HG03571 (cell line): ENCODE results near the gene DHRS1.
"Not testable (repeated sequence)": the region's sequence is repeated elsewhere in the genome, so short reads cannot be mapped to it uniquely, and the experiment has no call there.

Experiments used
- ATAC-seq: cut with Tn5 transposase; IDR thresholded peaks from one replicate; pipeline ENCODE4 v1.9.1; 2021; ENCODE audit not compliant: unreplicated experiment

The DHRS1 gene

DNA sequence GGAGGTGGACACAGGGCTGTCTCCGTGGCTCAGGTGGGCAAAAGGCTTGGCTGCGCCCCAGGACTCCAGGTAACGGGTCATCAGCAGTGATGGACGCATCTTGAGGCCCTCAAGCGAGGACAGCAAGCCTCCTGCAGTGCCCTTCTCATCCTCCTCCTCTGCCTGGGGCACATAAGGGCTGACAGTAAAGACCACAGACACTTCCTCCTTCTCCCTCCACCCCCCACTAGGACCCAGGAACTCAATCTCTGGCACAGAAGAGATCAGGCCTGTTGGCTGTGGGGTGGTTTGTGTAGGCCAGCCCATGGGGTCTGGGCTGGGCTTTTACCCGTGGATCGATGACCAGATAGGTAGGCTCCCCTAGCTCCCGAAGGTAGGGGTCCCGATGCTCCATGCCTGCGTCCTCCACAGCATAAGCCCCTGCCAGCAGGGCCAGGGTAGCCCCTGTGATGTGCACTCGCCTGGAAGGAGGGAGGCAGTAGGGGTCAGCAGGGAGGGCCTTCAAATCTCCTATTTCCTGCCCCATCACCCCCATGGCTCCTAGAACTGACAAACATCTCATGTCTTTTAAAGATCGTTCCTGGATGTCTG is 29.6 kb upstream of the DHRS1 start:
- no peak for ATAC-seq

DNA sequence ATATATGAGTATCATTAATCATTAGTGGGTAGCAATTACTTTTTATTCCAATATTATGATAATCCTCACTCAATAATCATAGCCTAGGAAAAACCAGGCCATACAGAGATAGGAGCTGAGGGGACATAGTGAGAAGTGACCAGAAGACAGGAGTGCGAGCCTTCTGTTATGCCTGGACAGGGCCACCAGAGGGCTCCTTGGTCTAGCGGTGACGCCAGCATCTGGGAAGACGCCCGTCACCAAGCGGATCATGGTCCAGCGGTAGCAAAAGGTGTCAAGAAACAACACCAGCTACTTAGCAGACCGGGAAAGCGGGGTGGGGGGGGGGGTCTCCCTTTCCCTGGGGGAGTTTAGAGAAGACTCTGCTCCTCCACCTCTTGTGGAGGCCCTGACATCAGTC is 28.3 kb upstream of the DHRS1 start:
- ATAC-seq: not testable (repeated sequence)

DNA sequence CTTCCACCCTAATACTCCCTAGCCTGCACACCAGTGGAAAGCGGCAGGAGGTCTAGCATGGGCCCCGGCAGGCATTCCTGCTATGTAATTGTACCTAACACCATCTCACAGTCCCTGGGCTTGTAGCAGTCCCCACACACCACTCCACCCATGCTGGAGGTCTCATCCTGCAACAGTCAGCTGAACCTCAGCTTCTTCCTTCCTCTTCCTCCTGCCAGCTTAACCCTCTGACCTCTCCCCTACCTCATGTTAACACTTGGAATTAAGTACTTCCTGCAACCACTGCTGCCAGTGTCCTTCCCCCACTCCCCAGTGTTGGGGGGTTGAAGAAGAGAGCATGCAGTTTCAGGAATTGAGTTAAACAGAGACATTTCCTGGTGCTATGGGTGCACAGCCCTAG is 27.7 kb upstream of the DHRS1 start:
- no peak for ATAC-seq

DNA sequence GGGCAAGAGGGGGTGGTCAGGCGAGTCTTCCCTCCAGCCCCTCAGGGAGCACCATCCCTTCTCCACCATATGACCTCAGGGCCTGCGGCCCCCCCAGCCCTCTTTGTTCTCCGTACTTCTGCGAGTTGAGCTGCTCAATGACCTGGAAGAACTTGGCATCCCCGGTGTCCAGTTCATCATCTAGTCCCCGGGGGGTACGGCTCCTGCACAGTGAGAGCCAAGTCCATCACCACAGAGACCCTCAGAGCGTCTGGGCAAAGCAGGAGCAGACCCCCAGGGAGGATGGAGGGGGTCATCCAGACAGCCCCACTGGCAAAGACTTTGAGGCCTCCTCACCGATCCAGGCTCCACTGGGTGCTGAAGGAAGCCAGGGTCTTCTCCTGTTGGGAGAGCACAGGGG is 26.4 kb upstream of the DHRS1 start:
- no peak for ATAC-seq

DNA sequence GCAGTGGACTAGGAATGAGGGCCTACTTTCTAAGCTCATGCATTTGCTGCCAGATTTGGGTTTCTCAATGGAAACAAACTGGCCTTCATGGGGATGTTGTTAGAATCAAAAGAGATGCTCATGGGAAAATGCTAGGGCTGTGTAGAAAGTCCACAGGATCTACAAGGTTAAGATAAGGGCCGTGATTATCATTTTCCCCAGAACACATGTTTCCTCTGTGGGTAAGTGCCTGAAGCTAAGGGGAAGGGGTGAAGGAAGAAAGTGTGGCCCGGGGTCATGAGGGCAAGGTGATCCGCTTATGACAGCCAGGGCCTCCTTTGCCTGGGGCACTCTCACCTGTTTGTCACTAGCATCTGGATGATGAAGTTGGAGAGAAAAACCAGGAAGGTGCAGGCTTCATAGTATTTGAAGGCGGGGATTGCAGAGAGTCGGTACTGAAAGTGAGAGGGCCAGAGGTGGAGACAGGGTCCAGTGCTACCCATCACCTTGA is 25.5 kb upstream of the DHRS1 start:
- ATAC-seq: no peak

DNA sequence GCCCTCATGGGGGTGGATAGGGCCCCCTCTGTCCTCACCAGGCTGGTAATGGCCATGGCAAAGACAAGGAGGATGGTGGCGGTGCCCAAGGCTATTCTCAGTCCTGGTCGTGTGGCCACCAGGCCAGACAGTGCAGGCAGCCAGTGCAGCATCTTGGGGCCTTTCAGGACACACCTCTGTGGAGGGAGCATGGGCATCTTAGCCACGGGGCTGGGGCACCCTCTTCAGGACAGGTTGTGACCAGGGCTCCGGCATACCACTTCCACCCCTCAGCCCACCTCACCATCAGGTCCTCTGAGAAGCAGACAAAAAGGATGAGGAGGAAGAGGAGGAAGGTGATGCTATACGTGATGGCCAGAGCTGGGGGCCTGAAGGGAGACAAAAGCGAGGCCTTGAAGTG is 24.4 kb upstream of the DHRS1 start:
- ATAC-seq: no peak

DNA sequence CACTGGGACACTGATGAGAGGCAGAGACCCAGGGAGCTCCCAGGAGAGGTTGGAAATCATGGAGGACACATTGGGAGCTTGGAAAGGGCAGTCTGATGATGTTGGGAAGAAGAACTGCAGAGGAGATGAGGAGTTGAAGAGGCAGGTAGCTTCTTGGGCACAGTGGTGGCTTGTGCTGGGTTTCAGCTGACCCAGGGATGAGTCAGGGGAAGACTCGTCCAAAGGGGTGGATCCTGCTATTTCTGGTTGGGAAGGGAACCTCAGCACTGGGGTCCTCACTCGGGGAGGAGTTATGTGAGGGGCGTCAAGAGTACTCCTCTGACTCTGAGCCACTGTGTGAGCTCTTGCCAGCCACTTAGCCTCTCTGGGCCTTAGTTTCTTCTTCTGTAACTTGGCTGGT is 23.8 kb upstream of the DHRS1 start:
- ATAC-seq: no peak

DNA sequence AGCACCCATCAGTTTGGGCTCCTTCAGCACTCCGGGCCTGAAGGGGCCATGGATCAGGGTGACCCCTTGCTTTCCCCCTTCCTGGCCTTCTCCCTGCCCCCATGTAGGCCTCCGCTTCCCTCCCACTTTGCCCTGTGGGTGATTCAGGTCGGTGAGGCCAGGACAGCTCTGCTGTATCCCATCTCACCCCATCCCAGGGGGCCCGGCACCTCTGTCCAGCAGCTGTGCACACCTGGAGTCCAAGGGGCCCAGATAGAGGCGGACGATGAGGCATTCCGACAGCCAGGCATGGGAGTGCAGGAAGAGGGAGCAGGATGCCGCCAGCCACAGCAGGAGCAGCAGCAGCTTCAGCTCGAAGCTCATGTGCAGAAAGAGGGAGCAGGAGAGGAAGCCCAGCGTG is 23.1 kb upstream of the DHRS1 start:
- no peak for ATAC-seq

DNA sequence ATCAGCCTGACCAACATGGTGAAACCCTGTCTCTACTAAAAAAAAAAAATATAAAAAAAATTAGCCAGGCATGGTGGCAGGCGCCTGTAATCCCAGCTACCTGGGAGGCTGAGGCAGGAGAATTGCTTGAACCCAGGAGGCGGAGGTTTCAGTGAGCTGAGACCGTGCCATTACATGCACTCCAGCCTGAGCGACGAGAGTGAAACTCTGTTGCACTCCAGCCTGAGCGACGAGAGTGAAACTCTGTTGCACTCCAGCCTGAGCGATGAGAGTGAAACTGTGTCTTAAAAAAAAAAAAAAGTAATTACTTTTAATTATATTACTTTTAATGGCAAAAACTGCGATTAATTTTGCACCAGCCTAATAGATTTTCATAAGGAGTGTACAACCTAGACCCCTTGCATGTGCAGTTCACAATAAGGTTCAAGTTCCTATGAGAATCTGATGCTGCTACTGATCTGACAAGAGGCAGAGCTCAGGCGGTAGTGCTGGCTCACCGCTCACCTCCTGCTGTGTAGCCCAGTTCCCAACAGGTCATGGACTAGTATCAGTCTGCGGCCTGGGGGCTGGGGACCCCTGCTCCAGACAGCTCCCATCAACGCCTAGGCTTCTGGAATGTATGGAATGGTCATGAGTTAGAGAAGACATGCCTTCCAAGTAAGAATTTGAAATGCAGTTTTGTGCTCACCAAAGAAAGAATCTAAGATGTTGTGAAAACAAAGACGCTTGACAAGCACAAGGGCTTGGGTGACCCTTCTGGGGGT is 21.8 kb upstream of the DHRS1 start:
- ATAC-seq: no peak

DNA sequence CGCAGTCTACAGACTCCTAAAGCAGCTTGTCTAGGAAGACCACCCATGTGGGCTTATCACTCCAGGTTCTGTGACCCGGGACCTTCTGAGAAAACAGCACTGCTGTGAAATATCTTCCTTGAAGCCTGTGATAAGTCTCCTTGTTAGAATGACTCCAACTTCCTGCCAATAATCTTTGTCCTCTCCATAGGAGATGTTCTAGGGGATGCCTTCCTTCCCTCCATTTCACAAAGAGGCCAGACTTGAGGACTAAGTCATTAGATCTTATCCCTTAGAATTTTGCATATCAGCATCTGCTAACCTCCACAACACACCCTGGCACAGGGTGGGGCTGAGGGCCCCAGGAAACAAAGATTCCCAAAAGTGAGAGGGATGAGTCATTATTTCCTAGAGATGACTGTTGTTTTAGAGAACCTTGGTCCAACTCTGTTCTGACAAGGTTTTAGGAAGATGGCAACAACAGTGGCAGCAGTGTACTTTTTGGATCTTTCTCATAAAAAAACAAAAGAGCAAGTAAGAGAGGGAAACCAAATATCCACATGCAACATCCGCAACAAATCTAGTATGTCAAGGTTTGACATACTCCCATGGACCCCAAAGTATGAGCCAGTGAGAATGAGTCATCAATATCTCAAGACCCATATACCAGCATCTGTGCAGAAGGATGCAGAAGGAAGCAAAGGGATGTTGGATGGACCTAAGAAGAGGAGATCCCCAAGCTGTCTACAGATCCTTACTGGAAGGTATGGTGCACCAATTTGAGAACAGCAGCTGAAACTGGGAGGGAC is 17.8 kb upstream of the DHRS1 start:
- no peak for ATAC-seq

DNA sequence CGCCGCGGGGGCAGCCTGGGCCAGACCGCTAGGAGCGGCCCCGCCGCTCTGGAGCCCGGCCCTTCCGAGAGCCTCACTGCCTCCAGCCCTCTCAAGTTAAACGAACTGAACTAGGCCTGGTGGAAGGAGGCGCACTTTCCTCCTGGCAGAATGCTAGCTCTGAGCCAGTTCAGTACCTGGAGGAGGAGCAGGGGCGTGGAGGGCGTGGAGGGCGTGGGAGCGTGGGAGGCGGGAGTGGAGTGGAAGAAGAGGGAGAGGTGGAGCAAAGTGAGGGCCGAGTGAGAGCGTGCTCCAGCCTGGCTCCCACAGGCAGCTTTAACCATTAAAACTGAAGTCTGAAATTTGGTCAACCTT is 17.0 kb upstream of the DHRS1 start:
- ATAC-seq: no peak

DNA sequence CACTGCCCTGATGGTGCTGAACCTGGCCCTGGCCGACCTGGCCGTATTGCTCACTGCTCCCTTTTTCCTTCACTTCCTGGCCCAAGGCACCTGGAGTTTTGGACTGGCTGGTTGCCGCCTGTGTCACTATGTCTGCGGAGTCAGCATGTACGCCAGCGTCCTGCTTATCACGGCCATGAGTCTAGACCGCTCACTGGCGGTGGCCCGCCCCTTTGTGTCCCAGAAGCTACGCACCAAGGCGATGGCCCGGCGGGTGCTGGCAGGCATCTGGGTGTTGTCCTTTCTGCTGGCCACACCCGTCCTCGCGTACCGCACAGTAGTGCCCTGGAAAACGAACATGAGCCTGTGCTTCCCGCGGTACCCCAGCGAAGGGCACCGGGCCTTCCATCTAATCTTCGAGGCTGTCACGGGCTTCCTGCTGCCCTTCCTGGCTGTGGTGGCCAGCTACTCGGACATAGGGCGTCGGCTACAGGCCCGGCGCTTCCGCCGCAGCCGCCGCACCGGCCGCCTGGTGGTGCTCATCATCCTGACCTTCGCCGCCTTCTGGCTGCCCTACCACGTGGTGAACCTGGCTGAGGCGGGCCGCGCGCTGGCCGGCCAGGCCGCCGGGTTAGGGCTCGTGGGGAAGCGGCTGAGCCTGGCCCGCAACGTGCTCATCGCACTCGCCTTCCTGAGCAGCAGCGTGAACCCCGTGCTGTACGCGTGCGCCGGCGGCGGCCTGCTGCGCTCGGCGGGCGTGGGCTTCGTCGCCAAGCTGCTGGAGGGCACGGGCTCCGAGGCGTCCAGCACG is 16.4 kb upstream of the DHRS1 start:
- ATAC-seq: no peak

DNA sequence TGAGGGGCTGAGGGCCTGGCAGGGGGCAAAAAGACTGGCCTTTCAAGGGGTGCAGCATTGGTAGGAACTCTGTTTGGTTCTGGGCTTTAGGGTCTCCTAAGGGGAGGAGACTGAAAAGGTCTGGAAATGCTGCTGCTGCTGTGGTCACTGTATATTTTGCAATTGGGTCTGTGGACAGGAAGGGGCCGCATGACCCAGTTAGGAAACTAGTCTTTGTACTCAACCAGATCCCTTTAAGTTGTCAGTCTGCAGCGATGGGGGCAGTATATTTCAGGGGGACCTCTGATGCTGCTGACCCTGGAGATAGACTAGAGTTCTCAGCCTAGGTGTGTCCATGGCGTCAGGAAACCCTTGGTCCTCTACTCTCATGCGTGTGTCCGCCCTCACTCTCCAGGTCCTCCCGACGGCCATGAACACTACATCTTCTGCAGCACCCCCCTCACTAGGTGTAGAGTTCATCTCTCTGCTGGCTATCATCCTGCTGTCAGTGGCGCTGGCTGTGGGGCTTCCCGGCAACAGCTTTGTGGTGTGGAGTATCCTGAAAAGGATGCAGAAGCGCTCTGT is 15.7 kb upstream of the DHRS1 start:
- ATAC-seq: no peak

DNA sequence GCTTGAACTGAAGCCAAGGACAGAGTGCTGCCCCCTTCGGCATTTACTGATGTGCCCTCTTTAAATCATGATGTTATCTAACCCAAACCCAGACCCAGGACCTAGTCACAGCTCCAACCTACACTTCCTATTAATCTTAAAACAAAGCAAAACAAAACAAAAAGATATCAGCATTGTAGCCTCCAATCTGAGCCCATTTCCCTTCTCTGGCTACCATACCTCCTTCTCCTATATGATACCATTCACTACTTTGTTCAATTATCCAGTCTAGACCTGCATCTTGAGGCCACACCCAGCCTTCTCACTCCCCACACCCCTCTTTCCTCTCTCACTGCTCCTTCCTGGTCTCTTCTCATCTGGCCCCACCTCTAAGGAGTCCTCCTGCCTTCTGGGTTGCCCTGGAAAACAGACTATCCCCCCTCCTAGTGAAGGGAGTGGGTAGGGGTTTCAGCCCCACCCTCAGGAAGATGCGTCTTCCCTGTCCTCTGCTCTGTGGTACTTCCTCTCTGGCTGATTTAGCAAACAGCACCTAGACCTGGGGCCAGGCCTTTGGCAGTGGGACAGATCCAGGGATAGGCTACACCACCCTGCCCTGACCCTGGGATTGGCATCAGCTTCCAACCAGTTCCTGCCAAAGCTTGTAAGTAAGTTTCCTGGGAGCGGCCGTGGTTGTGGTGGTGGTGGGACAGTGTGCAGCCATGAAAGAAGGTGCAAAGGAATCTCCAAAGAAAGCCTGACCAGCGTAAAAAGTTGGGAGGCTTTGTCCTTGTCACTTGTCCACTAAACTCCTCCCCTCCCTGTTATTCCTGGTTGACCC is 15.0 kb upstream of the DHRS1 start:
- ATAC-seq: no peak

DNA sequence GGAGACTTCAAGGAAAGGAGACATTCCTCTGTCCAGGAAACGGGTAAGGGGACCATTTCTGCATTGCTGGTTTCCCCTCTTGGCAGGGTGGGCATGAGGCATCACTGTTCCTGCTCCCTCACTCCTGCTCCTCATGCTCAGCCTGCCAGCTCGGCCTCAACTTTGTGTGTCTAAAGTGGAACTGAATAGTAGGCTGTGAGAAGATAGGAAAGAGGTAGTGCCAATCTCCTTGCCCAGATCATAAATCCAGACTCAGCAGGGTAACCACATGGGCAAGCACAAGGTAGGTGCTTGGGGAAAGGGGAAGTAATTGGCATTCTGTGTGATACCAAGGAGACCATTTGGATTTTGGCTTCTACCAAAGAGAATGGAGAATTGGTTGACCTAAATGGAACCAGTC is 14.3 kb upstream of the DHRS1 start:
- no peak for ATAC-seq

DNA sequence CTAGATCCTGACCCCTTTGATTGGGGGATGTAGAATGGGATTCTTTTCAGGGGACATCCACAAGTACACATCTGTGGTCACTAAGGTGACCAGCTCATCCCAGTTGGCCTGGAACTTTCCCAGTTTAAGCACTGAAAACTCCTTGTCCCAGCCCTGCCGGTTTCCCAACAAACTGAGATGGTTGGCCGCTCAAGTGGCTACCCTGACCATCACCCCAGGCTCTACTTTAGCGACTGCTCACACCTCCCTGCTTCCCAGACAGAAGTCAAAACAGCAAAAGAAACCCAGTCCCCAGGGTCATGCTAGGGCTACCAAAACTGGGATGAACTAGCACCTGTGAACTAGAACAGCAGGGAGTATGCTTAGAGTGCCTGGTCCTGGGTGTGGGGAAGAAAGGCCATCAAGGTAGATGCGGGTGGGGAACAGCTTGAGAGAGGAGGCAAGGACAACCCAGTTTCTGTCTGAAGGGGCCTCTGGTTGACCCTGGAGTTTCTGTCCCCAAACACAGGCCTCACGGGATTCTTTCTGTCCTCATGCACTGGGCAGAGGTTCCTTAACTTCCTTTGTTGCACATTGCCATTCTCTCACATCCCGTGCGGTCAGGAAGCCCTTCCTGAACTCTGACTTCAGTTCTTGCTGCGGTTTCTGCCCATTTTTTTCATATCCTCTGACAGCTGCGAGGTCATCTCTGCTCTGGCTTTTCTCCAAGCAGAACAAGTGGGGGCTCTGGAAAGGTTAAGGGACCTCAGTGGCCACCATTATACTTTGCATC is 13.3 kb upstream of the DHRS1 start:
- ATAC-seq: no peak

DNA sequence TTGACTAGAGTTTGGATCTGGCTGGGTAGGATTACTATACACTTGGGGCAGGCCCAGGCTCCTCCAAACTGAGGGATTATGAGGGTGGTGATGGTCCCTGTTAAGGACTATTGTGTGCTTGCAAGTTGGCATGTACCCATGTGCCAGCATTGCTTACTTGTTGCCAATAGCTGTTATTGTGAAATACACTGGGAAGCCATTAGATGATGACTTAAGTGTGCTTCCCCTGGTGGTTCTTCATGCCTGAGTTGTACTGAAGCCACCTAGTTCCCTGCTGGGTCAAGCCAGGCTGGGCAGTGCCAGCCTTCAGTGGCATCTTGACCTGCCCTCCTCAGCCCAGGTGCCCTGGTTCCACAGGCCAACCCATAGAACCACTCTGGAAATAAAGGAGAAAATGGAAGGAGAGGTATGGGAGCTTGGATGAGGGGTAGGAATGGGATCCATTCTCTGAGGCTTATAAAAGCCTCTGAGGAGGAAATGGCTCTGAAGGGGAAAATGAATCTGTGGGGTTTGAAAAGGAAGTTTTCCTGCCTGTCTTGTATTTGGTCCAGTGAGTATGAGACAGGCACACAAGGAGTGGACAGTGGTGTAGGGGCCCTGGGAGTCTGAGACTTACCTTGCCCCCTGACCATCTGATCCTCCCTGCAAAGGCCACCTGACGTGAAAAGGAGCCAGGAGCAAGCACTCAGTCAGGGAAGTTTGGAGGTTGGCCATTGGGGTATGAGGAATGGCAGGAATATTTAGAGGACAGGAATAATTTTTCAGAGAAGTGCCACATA is 12.4 kb upstream of the DHRS1 start:
- ATAC-seq: no peak
